NCI-H226 (cell line): ENCODE results near the gene GTF2H1.
A peak's percentile ranks its signal among the peaks of the same experiment; 100 is the strongest.
"Not testable (repeated sequence)": the region's sequence is repeated elsewhere in the genome, so short reads cannot be mapped to it uniquely, and the experiment has no call there.

Experiments used
- DNase-seq: peaks from one replicate; pipeline ENCODE4 v3.0.0-alpha.2; 2015

Gene GTF2H1

DNA sequence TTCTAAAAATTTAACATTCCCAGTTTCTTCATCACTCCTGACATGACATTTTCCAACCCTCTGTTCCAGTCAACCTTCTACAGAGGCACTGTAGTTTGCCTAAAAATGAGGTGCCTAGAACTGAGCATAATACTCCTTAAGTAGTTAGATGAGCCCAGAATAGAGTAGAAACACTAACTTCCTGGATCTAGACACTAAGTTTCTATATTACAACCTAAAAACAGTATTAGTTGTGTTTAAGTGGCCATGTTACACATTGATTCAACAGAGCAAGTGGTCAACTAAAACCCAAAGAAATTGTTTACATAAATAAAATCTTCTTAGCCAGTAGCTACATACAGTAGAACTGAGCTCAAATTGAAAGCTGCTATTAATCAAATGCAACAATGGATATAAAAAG lies 1.8 kb upstream of the GTF2H1 start:
- DNase-seq: no peak

DNA sequence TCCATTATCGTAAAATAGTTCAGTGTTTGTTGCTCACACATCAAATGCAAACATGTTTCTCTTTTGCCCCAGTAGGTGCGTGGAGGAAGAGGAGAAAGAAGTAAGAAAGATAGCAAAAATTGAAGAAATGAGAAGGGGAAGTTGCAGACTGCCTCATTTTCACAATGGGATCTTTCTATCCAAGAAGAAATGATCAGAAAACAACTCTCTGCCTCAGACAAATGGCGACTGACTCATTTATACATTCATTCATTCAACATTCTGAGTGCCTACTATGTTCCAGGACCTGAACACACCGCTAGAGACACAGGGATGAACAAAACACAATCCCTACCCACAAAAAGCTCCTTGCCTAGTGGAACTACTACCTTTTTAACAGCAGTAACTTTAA lies 794 bp upstream of the GTF2H1 start:
- DNase-seq: no peak

DNA sequence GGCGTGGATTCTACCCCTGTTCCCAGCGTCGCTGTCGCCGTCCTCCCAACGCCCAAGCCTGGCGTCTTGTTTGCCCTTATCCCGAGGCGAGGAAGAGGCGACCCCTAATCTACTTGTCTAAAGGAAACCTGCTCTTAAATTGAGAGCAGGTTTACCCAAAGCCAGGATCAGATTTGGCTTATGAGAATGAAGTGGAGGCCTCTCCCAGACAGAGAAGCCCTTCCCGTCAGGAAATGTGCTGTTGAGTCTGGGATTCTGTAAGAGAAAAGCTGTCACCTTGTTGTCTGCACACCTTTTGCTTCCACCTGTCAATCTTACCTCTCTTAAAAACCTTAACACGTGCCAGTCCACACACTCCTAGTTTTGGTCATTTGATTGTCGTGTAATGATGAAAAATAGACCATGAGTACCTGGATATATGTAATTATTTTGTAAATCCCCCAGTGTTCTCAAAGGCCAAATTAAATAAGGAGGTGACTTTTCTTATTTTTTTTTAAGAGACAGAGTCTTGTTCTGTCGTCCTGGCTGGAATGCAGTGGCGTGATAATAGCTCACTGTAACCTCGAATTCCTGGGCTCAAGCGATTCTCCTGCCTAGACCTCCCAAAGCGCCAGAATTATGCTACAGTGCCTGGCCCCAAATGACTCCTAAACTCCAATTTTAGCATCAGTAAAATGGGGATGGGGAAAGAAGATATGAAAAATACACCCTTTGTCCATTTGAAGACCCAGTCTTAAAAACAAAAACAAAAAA lies 627 bp downstream of the GTF2H1 start:
- no peak for DNase-seq

DNA sequence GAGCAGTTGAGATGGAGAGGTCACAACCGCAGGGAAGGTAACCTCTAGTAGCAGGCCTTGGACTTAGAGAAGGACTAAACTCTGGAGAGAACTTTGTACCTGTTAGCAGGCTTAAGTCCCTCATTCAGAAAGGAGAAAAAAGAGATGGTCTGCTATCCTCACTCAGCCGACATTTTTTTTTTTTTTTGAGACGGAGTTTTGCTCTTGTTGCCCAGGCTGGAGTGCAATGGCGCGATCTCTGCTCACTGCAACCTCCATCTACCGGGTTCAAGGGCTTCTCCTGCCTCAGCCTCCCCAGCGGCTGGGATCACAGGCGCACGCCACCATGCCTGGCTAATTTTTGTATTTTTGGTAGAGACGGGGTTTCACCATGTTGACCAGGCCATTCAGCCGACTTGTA lies 1.5 kb downstream of the GTF2H1 start:
- DNase-seq: not testable (repeated sequence)

DNA sequence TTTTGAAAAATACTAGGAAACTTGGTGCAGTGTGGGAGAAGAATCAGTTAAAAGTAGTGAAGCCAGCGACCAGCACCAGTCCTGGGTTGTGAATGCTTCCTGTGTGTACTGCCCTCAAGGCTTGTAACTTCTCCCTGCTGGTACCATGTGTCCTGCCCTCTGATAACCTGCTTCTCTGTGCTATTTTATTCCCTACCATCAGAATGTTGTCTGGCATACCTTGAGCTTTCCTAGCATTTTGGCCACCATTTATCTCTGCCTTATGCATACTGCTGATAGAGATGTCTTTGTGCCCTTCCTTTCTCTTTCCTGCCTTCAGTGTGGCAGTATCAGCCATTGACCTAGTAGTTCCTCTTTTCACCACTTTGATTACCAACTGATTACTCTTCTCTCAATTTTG lies 2.0 kb downstream of the GTF2H1 start:
- DNase-seq: no peak

DNA sequence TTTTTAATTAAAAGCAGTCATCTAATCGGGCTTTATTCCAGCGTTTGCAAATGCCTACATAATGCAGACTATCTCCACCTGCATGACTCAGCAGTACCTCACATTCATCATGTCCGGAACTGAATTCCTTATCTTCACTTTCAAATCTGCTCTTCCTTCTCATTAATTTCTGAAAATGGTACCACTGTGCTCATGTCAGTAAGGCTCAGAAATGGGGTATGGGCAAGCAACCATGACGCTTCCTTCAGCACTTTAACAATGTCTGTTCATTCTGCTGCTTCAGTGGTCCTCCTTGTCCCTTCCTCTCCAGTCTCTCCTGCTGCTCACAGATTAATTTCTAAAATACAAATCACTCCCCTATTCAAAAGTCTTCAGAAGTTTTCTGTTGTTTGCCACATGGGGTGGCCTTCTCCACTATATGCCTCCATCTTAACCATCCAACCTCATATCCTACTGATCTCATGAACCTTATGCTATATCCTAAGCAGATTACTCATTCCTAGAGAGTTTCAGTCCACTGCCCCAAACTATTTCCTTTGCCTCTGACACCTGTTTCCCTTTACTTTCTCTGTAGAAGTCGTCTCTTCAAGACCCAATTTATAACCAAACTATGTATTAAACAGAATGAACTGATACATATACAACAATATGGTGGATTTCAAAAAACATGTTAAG lies 7.0 kb downstream of the GTF2H1 start:
- DNase-seq: peak; percentile 55

DNA sequence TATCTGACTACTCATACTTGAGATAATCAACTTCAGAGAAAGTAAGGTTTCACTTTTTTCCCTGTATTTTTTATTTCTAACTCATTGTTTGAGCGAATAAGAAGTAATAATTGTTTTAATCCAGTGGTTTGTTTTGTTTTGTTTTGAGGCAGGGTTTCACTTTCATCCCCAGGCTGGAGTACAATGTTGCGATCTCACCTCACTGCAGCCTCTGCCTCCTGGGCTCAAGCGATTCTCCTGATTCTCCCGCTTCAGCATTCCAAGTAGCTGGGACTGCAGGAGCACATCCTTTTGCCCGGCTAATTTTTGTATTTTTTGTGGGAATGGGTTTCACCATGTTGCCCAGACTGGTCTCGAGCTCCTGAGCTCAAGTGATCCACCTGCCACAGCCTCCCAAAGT lies 8.6 kb downstream of the GTF2H1 start:
- no peak for DNase-seq

DNA sequence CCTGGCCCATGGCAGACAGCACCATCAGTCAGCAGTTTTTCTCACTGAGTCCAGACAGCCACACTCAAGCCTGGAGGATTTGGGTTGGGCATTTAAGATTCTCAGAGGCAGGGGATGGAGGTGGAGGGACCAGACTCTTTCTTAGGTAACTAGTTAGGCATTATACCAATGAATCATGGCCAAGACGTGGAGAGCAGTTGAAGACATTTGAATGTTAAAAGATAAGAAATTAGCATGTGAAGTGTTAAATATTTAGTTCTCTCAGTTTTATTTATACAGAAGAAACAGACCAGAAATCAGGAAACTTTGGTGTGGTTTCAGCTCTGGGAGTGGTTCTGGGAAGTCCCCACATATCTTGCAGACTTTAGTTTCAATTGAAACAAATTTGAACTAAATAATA lies 9.9 kb downstream of the GTF2H1 start:
- DNase-seq: no peak

DNA sequence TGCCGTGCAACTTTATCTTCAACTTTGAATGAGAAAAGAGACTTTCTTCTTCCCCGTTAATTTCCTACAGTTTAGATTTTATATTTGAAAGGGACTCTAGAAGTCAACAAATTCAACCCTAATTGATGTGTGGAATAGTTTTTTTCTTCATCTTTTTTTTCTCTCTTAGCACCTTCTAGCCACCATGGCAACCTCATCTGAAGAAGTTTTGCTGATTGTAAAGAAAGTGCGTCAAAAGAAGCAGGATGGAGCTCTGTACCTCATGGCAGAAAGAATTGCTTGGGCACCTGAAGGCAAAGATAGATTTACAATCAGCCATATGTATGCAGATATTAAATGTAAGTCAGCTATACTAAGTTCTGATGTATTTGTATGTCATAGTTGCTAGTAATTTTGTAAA lies 10.5 kb downstream of the GTF2H1 start:
- DNase-seq: no peak

DNA sequence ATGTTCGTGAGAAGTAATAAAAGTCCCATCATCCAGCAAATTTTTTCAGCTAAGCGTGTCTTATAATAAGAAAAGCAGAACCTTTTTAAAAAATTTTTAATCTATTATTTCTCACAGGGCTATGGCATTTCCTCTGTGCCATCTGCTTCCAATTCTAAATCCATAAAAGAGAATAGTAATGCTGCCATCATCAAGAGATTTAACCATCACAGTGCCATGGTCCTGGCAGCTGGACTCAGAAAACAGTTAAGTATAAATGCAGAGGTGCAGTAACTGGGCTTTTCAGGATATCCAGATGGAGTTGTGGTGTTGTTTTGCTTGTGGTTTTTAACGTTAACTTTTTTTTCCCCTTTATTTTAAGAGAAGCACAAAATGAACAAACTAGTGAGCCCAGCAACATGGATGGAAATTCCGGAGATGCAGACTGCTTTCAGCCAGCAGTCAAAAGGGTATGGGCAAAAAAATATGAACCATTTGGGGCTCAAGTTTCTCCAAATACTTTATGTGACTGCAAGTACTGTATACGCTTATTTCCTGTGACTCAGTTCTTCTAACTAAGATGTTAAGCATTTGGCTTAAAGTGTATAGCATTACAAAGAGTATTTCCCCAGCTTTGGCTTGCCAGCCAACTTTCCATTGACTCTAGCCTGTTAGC lies 25.2 kb downstream of the GTF2H1 start:
- no peak for DNase-seq

DNA sequence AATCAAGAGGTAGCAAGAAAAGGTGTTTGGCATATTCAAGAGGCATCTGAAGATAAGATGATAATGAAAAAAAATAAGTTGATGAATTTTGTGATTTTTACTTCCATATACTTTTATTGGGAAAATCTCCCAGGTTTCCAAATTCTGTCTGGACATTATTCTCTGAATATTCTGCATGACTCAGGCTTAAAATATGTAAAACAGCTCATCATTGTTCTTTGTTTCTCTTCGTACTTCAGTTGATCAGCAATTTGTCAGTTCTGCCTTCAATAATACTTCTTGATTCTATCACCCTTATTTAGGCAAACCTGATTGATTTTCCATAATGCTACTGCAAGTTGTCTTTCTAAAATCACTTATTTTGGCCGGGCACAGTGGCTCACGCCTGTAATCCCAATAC lies 30.2 kb downstream of the GTF2H1 start:
- no peak for DNase-seq

DNA sequence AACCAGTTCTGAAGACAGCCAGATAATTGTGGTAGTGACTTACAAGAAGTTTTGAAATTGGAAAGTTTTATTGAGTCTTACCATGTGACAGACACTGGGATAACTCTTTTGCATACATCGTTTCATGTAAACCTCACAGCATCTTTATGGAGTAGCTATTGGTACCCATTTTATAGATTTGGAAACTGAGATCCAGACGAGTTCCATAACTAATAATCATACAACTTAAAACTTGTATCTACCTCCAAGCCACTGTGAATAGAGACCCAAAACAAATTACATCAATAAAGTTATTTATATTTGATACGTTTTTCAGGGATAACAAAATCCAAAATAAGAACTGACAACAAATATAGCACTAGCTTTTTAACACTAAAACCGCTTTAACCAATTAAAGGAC lies 36.3 kb downstream of the GTF2H1 start:
- no peak for DNase-seq

DNA sequence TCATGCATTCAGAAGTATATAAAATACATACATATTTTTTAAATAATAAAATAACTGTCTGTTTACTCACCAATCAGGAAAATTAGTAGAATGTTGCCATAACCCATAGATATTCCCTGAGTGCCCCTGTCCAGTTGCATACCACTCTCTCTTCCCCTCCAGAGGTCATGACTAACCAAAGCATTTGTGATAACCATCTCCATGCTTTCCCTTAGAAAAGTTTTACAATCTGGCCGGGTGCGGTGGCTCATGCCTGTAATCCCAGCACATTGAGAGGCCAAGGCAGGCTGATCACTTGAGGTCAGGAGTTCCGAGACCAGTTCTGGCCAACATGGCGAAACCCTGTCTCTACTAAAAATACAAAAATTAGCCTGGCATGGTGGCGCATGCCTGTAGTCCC lies 38.8 kb downstream of the GTF2H1 start:
- DNase-seq: no peak

DNA sequence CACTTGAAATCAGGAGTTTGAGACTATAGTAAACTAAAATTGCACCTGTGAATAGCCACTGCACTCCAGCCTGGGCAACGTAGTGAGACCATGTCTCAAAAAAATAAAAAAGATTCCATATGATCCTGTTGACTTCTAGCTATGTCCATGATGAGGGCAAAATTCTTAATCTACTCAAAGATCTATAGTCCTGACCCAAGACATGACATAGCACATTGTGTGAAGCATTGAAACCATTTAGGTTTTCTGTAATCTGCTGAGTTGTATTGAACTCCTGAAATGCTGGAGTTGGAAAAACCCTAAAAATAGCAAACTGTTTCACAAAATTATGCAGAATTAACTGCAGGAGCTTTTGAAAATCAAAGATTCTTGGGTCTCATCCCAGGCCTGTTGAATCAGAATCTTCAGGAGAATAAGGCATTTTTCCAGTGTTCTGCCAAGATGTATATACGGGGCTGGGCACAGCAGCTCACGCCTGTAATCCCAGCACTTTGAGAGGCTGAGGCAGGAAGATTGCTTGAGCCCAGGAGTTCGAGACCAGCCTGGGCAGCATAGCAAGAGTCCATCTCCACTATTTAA lies 42.2 kb downstream of the GTF2H1 start:
- no peak for DNase-seq

DNA sequence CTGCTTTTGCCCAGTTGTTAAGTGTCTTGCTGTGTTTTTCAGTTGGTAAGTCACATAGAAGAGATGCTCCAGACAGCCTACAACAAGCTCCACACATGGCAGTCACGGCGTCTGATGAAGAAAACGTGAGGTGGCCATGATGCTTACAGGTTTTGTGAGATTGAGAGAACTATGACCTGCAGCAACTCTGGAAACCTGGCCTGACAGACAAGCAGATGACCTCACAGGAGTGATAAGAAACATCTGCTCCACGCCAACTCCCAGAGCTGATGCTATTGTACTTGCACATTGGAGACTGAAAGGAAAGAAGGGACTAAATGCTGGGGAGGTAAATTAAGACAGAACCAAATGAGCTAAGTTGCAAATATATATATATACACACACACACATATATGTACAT lies 43.4 kb downstream of the GTF2H1 start:
- DNase-seq: peak; percentile 10

DNA sequence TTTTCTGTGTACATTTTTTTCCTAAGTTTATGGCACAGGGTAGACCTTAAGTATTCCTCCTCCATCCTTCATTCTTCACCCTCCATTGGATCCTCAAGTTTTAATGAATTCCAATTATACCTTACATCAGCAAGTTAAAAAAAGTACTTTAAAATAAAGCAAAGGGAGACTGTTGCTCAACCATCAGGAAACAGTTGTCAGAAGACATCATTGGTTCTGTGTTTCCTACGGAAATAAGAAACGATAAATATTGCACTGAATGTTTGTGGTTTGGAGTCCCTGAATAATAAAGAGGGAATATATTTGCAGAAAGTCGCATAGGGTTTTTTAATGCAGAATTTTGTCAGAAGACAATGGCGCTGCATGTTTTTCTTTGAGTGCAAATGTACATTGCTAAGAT lies 43.9 kb downstream of the GTF2H1 start:
- no peak for DNase-seq

DNA sequence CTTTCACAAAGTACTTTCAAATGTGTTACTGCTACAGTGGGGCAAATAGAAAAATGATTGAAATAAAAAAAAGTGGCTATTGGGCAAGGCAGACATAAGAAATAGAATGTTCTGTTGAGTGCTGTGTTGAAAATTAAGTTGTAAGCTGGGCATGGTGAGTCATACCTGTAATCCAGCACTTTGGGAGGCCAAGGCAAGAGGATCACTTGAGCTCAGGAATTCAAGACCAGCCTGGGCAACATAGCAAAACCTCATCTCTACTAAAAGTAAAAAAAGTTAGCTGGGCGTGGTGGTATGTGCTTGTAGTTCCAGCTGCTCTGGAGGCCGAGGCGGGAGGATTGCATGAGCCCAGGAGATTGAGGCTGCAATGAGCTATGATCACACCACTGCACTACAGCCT lies 45.1 kb downstream of the GTF2H1 start:
- DNase-seq: peak; percentile 75

DNA sequence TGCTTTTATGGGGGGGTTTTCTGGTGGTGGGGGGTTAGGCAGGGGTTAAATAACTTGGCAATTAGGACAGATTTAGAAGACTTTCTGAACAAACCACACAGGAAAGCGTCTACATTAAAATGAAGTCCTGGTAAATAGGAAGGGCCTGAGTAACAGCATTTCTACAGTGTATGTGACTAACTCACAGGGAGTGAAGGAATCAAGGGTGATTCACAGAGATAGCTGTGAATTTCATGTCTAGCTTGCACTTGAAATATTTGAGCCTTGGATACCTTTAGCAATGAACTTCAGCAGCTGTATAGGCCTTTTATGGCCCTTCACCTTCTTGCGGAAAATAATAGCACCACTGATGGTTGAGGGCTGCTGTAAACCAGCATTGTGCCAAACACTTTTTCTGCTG lies 45.9 kb downstream of the GTF2H1 start:
- peak; percentile 78 for DNase-seq

DNA sequence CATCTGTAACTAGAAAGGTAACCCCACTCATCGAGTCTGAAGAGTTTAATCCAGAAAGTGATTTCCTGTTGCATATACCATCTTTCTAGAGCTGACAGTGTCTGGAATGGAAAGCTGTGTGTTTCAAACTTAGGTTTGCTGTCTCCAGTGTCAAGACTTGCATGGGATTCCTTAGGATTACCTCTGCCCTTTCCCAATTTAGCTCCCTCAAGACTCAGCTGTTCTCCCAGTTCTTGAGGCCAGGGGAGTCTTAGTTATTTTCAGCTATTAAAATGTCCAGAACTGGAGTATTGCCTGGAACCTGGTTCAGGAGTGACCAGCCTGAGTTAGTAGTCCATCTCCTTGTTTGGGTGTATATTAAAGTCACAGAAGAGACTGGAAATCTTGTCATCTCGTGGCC lies 47.0 kb downstream of the GTF2H1 start:
- DNase-seq: no peak

DNA sequence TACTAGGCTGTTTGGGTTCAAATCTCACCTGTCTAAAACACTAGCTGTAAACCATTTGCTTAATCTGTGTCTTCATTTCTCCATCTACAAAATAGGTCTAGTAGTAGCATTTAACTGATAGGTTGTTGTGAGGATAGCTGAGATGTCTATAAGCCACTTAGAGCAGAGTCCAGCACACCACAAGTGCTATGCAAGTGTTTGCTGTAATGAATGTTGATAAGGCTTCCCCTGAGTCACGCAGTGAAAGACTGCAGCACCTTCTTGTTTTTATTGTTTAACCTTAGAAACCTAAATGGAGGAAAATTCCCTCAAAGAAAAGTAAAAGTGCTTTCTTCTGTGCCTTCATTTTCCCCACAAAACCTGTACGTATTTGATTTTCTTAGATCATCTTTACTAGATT lies 48.9 kb downstream of the GTF2H1 start:
- peak; percentile 53 for DNase-seq

DNA sequence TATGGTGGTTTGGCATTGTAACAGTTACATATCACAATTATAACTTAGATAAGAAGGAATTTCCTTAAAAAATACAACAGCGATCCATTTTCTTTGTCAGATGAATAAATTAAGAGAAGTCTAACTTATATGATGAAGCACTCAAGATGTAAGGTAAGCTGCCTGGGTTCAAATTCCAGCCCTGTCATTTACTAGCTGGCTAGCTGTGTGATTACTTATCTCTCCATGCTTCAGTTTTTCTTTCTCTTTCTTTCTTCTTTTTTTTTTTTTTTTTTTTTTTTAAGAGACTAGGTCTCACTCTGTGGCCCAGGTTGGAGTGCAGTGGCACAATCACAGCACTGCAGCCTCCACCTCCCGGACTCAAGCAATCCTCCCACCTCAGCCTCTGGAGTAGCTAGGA lies 49.8 kb downstream of the GTF2H1 start:
- DNase-seq: no peak

DNA sequence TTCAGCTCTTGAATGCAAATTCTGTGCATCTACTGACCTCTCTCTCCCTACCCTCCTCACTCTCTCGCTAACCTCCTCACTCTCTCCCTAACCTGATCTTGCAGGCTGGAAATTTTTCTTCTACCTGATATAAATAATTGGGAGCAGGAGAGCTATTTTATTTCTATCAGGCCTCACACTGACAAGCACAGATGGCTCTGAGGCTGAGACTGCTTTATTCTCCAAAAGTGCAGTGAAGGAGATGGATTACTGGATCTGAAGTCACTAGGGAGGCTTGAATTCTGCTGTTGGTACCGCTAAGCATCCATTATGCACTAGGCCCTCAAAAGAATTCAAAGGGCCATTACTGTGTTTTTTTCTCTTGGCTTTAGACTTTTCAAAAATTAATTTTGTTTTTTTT lies 52.6 kb downstream of the GTF2H1 start:
- DNase-seq: no peak

DNA sequence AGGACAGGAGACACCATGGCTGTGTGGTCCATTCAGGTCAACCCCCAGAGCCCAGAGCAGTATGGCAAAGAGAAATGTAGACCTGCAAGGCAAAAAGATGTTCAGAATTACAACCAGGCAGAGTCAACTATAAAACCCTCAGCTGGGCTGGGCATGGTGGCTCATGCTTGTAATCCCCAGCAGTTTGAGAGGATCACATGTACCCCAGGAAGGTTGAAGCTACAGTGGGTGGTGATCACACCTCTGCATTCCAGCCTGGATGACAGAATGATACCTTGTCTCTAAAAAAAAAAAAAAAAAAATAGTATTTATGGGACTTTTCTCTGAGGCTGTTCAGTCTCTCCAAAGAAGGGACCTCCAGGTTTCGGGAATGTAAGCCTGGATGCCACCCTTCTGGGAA lies 53.6 kb downstream of the GTF2H1 start:
- no peak for DNase-seq

DNA sequence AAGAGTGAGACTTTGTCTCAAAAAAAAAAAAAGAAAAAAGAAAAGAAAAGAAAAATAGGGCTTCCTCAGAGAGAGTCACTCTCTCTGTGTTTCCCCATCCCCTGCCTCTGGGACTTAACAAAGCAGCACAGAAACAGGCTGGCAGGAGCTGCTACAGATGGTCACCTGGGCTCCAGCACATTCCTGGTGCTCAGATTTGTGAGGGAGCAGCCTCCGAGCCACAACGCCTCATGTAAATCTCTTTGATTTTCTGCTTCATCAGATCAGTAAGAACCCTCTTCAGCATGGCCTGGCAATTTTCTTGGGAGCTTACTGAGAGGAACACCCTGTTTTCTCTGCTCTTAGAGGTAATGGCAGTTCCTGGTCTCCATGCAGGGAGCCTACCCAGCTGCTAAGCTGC lies 56.8 kb downstream of the GTF2H1 start:
- DNase-seq: no peak
